ENCODE results near the gene SNAI1. TPM values are rescaled to one million over a fixed set of nuclear protein-coding genes. Genes with fewer than 3 reads are reported as not detected.

Gene SNAI1
- polyA plus RNA-seq, 1 donor (not counting 4 experiments of a cell fraction or from before 2014, with no cell fraction given): not detected

DNA sequence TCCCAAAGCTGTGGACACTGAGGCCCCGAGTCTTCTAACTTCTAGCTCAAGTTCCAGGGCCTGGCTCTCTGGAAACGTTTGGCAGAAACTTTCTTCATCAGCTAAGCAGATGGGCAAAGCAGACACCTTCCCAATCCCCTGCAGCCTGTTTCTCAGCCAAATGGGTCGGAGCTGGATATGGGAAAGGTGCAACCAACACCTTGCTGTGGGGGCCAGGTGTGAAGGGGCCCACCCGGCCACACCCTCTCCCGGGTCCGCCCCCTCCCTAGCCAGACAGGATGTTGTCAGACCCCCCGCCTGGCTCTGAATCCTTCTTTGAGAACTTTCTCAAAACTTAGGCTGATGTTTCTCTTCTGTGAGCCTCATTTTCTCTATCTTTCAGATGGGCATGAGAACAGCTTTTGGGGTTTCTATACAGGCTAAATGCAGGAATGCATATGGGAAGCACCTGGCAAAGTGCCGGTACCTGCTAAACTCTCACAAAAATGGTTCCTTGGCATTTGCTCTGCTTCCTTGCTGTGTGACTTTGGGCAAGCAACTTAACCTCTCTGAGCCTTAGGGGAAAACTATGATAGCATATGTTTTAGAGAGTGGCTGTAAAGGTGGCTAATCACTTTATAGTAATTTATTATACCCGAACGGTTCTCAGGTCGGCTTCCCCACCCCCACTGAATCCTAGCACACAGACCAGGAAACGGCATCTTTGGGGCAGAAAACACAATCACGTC, 1.8 kb downstream of the SNAI1 start:
- no peak overlapping the region for H2AFZ ChIP-seq (ENCODE audit: control insufficient read depth, low read length)
- H3K79me2 ChIP-seq (ENCODE audit: control insufficient read depth, insufficient read depth, low read length): no peaks in the 10 kb centered on the region
- no peak overlapping the region for H3K4me2 ChIP-seq (ENCODE audit: control insufficient read depth, extremely low read depth, insufficient read depth, low read depth, low read length)
- no peak overlapping the region for H3K27ac ChIP-seq (ENCODE audit: control insufficient read depth, insufficient read depth, low read length)
- no peaks in the 10 kb centered on the region for H3K9me3 ChIP-seq (ENCODE audit: control insufficient read depth, low read depth, low read length)
- H3K4me3 ChIP-seq (ENCODE audit: control insufficient read depth in 2 of 3, extremely low read depth in 1 of 3, insufficient read depth in 2 of 3, low read depth in 1 of 3, low read length in 3 of 3): no peak overlapping the region
- FAIRE-seq (no peak), DNase-seq (ENCODE audit: low read depth, low spot score) (no peak)
- H3K4me1 ChIP-seq (ENCODE audit: control insufficient read depth, extremely low read depth, insufficient read depth, low read length): peaks cover 9% of the 10 kb centered on the region
- no peak overlapping the region for H3K9ac ChIP-seq (ENCODE audit: control insufficient read depth, extremely low read depth, insufficient read depth, low read length)
- H3K36me3 ChIP-seq (ENCODE audit: control insufficient read depth in 2 of 2, extremely low read depth in 1 of 2, insufficient read depth in 2 of 2, low read length in 2 of 2): no peaks in the 10 kb centered on the region
- H4K20me1 ChIP-seq (ENCODE audit: control insufficient read depth, extremely low read depth, insufficient read depth, low read length): no peaks in the 10 kb centered on the region
- H3K27me3 ChIP-seq (ENCODE audit: control insufficient read depth, extremely low read depth, insufficient read depth, low read length): peaks cover 26% of the 10 kb centered on the region
- TF ChIP-seq, protein P1, sequence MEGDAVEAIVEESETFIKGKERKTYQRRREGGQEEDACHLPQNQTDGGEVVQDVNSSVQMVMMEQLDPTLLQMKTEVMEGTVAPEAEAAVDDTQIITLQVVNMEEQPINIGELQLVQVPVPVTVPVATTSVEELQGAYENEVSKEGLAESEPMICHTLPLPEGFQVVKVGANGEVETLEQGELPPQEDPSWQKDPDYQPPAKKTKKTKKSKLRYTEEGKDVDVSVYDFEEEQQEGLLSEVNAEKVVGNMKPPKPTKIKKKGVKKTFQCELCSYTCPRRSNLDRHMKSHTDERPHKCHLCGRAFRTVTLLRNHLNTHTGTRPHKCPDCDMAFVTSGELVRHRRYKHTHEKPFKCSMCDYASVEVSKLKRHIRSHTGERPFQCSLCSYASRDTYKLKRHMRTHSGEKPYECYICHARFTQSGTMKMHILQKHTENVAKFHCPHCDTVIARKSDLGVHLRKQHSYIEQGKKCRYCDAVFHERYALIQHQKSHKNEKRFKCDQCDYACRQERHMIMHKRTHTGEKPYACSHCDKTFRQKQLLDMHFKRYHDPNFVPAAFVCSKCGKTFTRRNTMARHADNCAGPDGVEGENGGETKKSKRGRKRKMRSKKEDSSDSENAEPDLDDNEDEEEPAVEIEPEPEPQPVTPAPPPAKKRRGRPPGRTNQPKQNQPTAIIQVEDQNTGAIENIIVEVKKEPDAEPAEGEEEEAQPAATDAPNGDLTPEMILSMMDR (optimal IDR thresholded peaks at IDR 0.05 in 1 of 3, IDR thresholded peaks at IDR 0.05 in 1 of 3, conservative IDR thresholded peaks at IDR 0.05 in 1 of 3; ENCODE audit: extremely low read depth in 1 of 3, insufficient read depth in 2 of 3, low read length in 3 of 3): no peak
- no peak for TF ChIP-seq EZH2 (IDR thresholded peaks at IDR 0.05; ENCODE audit: low read length)
- H3K9me1 ChIP-seq (ENCODE audit: control insufficient read depth, extremely low read depth, insufficient read depth, low read length): no peaks in the 10 kb centered on the region
- dilution Hi-C loops (cut with MboI; ENCODE audit: extremely low pct_ligation_motif_present, low sequenced_read_pairs): no loop called here

DNA sequence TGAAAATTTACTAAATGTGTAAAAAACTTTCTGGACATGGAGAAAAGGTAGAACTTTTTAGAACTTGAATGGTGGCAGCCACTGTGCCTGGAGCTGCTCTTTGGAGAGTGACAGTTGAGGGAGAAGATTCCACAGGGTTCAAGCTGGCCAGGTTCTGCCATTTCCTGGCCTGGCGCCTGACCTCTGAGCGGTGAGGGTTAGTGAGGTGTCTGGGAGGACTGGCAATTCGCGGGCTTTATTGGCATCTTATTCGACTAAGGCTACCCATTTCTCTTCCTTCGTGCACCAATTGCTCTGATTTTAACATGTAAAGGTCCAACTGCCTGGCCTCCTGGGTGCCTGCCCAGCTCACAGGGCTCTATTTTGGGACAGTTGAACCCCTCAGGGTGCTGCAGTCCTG, 2.4 kb downstream of the SNAI1 start:
- Histone ChIP-seq H3K9me3 (ENCODE audit: control insufficient read depth, low read depth, low read length) (no peaks in the 10 kb centered on the region), H3K4me3 (ENCODE audit: control insufficient read depth in 2 of 3, extremely low read depth in 1 of 3, insufficient read depth in 2 of 3, low read depth in 1 of 3, low read length in 3 of 3) (no peak overlapping the region), H2AFZ (ENCODE audit: control insufficient read depth, low read length) (no peak overlapping the region), H3K27me3 (ENCODE audit: control insufficient read depth, extremely low read depth, insufficient read depth, low read length) (peaks cover 26% of the 10 kb centered on the region), H3K79me2 (ENCODE audit: control insufficient read depth, insufficient read depth, low read length) (no peaks in the 10 kb centered on the region), H3K9ac (ENCODE audit: control insufficient read depth, extremely low read depth, insufficient read depth, low read length) (no peak overlapping the region), H3K36me3 (ENCODE audit: control insufficient read depth in 2 of 2, extremely low read depth in 1 of 2, insufficient read depth in 2 of 2, low read length in 2 of 2) (no peaks in the 10 kb centered on the region), H3K9me1 (ENCODE audit: control insufficient read depth, extremely low read depth, insufficient read depth, low read length) (no peaks in the 10 kb centered on the region), H3K4me2 (ENCODE audit: control insufficient read depth, extremely low read depth, insufficient read depth, low read depth, low read length) (no peak overlapping the region), H4K20me1 (ENCODE audit: control insufficient read depth, extremely low read depth, insufficient read depth, low read length) (no peaks in the 10 kb centered on the region), H3K27ac (ENCODE audit: control insufficient read depth, insufficient read depth, low read length) (no peak overlapping the region), H3K4me1 (ENCODE audit: control insufficient read depth, extremely low read depth, insufficient read depth, low read length) (peaks cover 9% of the 10 kb centered on the region)
- FAIRE-seq (no peak), DNase-seq (ENCODE audit: low read depth, low spot score) (no peak)
- dilution Hi-C loops (cut with MboI; ENCODE audit: extremely low pct_ligation_motif_present, low sequenced_read_pairs): no loop called here
- TF ChIP-seq, protein P1 (optimal IDR thresholded peaks at IDR 0.05 in 1 of 3, IDR thresholded peaks at IDR 0.05 in 1 of 3, conservative IDR thresholded peaks at IDR 0.05 in 1 of 3; ENCODE audit: extremely low read depth in 1 of 3, insufficient read depth in 2 of 3, low read length in 3 of 3): no peak

All from keratinocyte (primary cell).